Mucosa of descending colon (tissue), 3 donors: ENCODE data around the gene RHEB. TPM values are rescaled to one million over a fixed set of nuclear protein-coding genes. Genes with fewer than 3 reads are reported as not detected.

Source experiments
- ATAC-seq: fragments of 200-7000 bp; cut with Tn5 transposase; one replicate; pipeline ENCODE4 v1.9.1; 2020; ENCODE audit warnings: mild to moderate bottlenecking, moderate library complexity
- DNase-seq, 3 donors: peaks; one replicate each; pipeline ENCODE4 v3.0.0-alpha.2; 2020
- H3K36me3 ChIP-seq: fragments of 200-600 bp; one replicate; pipeline ENCODE4 v1.8.0; 2021; ENCODE audit warnings: low read depth, mild to moderate bottlenecking
- H3K4me1 ChIP-seq: fragments of 200-600 bp; one replicate; pipeline ENCODE4 v1.8.0; 2021; ENCODE audit warnings: low read depth, mild to moderate bottlenecking
- H3K4me3 ChIP-seq: fragments of 200-600 bp; one replicate; pipeline ENCODE4 v1.8.0; 2021; ENCODE audit warnings: mild to moderate bottlenecking
- H3K9me3 ChIP-seq: fragments of 200-600 bp; one replicate; pipeline ENCODE4 v1.8.0; 2021; ENCODE audit warnings: mild to moderate bottlenecking
- CTCF ChIP-seq: fragments of 200-600 bp; IDR thresholded peaks from one replicate; pipeline ENCODE4 v1.8.0; 2022; ENCODE audit warnings: antibody characterized with exemption, mild to moderate bottlenecking
- intact Hi-C, 2 donors: fragments of 100-400 bp; cut with DNase I in 1 of 2; cut with micrococcal nuclease in 1 of 2; formaldehyde crosslinking; loops; one replicate each; pipeline versions ENCODE4 v1.11.0 to v1.11.1; 2022; cut with DNase I, micrococcal nuclease
- total RNA-seq, 3 donors: library from RNA; stranded (reverse); fragmentation: NEBNext Ultra II Directional in 2 of 3; extraction: Animal tissue kit (Norgen Biotek cat#: 25700) in 2 of 3; gene quantifications; one replicate each; pipeline versions ENCODE4 v1.2.1 to v1.2.4, GENCODE V29; 2021 to 2023
- donor health status: DM: no; HTN: no; CAD: no; lungs with moderate emphysema.
- donor health status: DM: no; HTN: no; CAD: no.
- donor health status: DM: no; HTN: yes; CAD: no.

Gene RHEB
- total RNA-seq, 3 donors from 2014 or later, result 40.3 to 114 (median 73.5) TPM

GRCh38 chr7:151426904-151427704 is 92.6 kb downstream of the RHEB start:
- intact Hi-C loops, result no loop called here
- Histone ChIP-seq H3K4me1 (peaks cover 4% of the 10 kb centered on the region), H3K4me3 (no peak overlapping the region), H3K36me3 (no peaks in the 10 kb centered on the region), H3K9me3 (no peaks in the 10 kb centered on the region)
- DNase-seq (no peak), ATAC-seq (no peak)
- no peak for TF ChIP-seq CTCF

GRCh38 chr7:151426441-151426903 is 93.2 kb downstream of the RHEB start:
- intact Hi-C loops, result no loop called here
- TF ChIP-seq CTCF, result no peak
- Histone ChIP-seq H3K9me3 (peaks cover 2% of the 10 kb centered on the region), H3K36me3 (no peaks in the 10 kb centered on the region), H3K4me3 (no peak overlapping the region), H3K4me1 (peaks cover 4% of the 10 kb centered on the region)
- peak in 2 of 3 donors; percentile 59 to 62 for DNase-seq
- no peak for ATAC-seq

- H3K4me3 ChIP-seq, result no peak overlapping the region
- TF ChIP-seq CTCF, result no peak
- H3K4me1 ChIP-seq, result peaks cover 4% of the 10 kb centered on the region
- H3K9me3 ChIP-seq, result peaks cover 2% of the 10 kb centered on the region
- DNase-seq, result no peak
- intact Hi-C loops, result no loop called here
- ATAC-seq, result peak; percentile 23
- no peaks in the 10 kb centered on the region for H3K36me3 ChIP-seq
Observed at GRCh38 chr7:151425670-151426440, 93.8 kb downstream of the RHEB start.

DNA sequence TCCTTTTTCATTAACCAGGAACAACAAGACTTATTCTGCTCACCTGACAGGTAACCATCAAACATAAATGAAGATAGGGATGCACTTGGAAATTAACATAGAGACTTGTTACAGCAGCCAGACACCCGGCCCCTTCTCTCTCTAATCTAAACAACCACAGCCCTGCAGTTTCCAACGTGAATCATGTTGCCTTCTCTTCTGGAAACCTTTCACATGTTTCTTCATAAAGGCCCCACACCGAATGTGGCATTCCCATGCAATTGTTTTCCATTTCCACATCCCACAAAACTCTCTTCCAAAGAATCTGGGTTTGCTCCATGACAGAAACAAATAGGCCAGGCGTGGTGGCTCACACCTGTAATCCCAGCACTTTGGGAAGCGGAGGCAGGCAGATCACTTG is 94.9 kb downstream of the RHEB start:
- Histone ChIP-seq H3K4me3 (no peak overlapping the region), H3K36me3 (no peaks in the 10 kb centered on the region), H3K9me3 (peaks cover 2% of the 10 kb centered on the region), H3K4me1 (peaks cover 4% of the 10 kb centered on the region)
- ATAC-seq (no peak), DNase-seq (no peak)
- intact Hi-C loops, result no loop called here
- TF ChIP-seq CTCF, result no peak

GRCh38 chr7:151423936-151424335 is 95.8 kb downstream of the RHEB start:
- H3K9me3 ChIP-seq, result peaks cover 4% of the 10 kb centered on the region
- ATAC-seq, result no peak

More at GRCh38 chr7:151423936-151424335, 95.8 kb downstream of the RHEB start:
- no peak for DNase-seq
- H3K4me3 ChIP-seq, result no peak overlapping the region
- intact Hi-C loops, result no loop called here
- H3K36me3 ChIP-seq, result no peaks in the 10 kb centered on the region
- TF ChIP-seq CTCF, result no peak
- H3K4me1 ChIP-seq, result peaks cover 4% of the 10 kb centered on the region
